GM19397 (cell line): ENCODE results near the gene SPNS3.
A peak's percentile ranks its signal among the peaks of the same experiment; 100 is the strongest.

Source experiments
- ATAC-seq: cut with Tn5 transposase; IDR thresholded peaks from one replicate; pipeline ENCODE4 v1.9.1; 2021; ENCODE audit warnings: mild to moderate bottlenecking, moderate library complexity; ENCODE audit not compliant: unreplicated experiment

SPNS3 gene

DNA sequence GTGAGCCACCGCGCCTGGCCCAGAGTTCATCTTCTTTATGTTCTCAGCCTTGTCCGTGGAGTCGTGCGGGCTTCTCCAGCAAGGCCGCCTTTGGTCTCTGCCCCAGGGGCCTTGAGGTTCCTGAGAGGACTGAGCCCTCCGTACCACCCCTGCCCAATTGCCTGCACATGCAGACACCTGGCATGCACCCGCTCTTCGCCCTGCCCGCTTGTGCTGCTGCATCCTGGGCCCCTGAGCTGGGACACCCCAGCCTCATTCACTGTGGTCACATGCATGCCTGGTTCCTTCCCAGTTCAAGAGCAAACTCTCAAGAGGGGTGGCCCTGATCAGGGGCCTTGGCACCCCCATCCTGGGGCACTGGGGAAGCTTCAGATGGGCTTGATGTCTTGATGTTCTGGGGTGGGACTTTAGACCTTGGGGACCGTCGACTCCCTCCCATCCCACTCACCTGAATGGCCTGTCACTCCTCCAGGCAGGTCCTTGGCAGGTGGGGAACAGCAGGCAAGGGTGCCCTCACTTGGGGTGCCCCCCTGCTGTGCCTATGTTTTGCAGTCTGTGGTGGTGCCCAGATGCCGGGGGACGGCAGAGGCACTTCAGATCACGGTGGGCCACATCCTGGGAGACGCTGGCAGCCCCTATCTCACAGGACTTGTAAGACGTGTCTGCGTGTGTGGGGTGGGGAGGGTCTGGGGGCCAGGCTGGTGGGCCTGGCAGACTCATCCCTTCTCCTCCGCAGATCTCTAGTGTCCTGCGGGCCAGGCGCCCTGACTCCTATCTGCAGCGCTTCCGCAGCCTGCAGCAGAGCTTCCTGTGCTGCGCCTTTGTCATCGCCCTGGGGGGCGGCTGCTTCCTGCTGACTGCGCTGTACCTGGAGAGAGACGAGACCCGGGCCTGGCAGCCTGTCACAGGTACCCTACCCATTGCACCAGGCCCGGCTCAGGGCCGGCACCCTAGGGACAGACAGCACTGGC is 52.2 kb downstream of the SPNS3 start:
- no peak for ATAC-seq

DNA sequence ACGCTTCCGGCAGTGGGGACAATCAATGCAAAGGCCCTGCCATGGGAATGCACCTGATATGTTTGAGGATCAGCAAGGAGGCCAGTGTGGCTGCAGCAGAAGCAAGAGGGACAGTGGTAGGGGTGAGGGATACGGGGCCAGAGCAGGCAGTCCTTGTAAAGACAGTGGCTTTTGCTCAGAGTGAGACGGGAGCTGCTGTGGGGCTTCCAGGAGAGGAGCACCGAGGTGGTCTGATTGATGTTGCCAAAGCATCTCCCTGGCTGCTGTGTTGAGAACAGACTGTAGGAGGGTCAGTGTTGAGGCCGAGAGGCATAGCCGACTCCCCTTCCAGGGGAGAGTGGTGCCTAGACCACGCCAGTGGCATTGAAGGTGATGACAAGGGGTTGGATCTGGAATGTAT is 53.6 kb downstream of the SPNS3 start:
- no peak for ATAC-seq

DNA sequence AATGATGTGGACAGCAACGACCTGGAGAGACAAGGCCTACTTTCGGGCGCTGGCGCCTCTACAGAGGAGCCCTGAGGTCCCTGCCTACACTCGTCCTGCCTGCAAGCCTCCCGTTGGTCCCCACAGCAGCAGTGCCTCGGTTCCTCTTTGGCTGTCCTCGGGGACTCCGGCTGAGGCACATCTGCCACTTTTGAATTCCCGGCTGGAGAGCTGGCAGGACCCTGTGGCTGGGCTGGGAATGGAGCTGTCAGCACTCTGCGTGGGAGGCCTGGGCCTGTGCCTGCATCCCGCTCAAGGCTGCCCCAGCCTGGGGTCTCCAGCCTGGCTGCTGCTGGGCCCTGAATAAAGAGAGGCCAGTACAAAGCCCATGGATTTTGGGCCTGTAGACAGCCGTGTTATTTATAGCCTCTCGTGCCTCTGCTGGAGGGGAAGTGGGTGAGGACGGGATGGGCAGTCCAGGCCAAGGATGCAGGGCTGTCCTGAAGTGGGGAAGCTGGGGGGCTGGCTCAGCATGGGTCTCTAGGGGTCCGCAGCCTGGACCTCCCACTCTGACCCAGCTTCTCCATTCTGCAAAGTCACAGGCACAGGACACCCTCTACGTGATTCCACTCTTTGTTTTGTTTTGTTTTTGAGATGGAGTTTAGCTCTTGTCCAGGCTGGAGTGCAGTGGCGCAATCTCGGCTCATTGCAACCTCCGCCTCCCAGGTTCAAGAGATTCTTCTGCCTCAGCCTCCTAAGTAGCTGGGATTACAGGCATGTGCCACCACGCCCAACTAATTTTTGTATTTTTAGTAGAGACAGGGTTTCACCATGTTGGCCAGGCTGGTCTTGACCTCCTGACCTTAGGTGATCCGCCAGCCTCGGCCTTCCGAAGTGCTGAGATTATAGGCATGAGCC is 54.3 kb downstream of the SPNS3 start:
- ATAC-seq: no peak

DNA sequence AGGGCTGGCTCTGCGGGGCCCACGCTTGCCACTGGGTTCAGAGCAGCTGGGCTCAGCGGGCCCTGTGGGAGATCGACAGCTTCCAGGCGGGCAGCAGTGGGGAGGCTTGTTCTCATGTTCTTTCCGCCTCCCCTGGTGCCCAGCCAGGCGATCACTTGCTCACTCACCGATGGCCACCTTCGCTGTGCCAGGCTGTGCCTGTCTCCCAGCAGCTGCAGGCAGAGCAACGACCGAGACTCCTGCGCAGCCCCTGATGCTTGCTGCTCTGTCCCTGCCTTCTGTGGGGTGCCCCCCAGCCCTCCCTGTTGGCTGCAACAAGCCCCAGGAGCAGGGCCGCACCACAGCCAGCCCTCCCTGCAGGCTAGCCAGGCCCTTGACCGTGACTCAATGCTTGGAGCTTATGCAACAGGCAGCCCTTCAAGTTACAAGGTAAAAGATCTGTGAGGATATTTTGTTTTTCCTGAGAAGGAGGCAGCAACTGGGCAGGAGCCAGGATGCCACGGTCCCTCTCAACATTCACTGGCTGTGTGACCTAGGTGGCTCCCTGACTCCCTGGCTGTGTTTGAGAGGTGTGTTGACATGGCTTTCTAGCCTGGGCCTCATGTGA is 55.4 kb downstream of the SPNS3 start:
- no peak for ATAC-seq

DNA sequence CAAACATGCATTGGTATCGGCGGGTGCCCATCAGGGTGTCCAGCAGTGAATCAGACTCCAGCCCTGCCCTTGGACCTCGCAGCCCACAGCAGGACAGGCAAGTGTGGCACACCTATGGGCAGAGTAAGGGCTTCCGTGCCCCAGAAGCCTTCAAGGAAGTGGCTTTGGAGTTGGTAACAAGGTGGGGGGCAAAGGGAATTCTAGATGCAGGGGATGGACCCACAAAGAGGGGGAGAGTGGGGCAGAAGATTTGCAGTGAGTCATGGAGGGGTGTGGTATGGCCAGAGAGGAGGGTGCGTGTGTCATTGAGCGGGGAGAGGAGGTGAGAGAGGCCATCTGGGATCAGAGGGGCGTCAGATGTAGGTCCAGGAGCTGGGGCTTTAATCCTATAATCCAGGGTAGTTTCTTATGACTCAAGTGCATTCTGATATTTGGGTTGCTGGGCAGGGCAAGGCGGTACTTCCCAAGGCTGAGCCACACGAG is 56.4 kb downstream of the SPNS3 start:
- ATAC-seq: no peak

DNA sequence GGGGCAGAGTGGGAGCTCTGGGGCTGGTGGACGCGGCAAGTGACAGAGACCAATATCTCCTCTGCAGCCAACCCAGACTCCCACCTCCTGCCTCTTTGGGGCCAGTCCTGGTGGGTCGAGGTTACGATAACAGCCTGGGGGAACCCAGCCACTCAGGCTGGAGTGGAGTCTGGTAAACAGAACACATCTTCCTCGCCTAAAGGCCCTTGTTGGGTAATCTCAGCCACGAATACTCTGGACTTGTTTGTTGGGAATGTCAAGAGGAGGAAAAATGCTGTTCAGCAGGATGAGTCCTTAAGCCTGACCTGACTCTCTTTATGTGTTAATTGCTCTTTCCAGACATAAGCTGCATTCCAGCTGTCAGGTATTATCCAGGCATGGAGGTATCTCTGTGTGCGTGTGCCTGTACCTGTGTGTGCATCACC is 56.9 kb downstream of the SPNS3 start:
- no peak for ATAC-seq

DNA sequence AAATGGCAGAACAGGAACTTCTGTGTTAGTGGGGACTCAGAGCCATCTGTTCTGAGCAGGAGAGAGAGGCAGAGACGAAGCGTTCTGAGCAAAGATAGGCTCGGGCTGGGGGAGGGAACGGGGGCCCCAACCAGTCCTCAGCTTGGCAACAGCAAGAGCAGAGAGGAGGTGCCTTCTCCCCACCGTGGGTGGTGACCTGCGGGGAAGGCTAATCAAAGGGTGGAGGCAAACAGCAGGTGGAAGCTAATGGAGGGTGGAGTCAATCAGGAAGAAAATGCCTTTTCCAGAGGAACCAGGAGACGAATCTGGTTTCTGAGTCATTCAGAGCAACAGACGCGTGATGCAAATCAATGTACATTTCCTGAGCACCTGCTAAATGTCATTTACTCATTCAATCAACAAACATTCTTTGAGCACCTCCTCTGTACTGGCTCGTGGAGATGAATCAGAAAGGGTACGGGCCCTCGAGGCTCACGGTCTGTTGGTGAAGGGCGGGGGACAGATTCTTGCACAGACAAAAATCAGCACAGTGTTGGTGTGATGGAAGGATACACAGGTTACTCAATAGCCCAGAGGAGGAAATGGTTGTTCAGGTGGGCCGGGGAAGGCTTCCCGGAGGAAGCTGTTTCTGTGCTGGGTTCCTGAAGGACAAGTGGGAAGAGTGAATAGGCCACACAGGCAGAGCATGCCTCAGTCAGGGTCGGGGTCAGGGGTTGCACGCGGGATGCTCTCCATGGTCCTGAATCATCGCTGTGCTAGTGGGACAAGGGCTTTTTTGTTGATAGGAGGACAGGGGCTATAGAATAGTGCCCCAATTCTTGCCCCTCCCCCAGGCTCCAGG is 59.2 kb downstream of the SPNS3 start:
- ATAC-seq: no peak

DNA sequence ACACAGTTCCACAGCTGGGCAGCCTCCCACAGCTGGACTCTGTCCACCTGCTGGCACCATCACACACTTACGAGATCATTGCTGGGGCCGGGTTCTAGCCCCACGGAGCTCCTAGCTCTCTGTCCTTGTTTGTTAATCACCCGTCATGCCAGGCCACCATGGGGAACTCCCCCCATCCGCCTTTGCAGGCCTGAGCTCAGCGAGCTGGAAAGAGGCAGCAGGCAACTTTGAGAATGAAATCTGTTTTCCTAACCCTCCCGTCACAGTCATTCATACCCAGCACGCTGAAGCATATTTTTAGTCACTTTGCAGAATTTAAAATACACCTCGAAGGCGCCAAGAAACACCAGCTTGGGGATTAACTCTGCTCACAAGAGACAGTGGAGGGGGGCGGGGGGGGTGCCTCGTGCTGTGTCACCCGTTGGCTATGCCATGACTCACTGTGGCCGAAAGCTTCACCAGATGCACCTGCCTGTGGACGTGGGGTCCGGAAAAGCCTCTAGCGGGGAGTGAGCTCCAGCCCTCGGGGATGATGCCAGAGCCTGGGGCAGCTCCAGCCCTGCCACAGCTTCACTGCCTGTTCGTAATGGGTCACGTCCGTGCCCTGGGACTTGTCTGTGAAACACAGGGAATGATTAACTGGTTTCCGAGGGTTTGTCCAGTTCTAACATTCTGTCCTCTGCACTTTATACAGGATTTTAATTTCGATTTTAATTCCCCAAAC is 63.5 kb downstream of the SPNS3 start:
- no peak for ATAC-seq

DNA sequence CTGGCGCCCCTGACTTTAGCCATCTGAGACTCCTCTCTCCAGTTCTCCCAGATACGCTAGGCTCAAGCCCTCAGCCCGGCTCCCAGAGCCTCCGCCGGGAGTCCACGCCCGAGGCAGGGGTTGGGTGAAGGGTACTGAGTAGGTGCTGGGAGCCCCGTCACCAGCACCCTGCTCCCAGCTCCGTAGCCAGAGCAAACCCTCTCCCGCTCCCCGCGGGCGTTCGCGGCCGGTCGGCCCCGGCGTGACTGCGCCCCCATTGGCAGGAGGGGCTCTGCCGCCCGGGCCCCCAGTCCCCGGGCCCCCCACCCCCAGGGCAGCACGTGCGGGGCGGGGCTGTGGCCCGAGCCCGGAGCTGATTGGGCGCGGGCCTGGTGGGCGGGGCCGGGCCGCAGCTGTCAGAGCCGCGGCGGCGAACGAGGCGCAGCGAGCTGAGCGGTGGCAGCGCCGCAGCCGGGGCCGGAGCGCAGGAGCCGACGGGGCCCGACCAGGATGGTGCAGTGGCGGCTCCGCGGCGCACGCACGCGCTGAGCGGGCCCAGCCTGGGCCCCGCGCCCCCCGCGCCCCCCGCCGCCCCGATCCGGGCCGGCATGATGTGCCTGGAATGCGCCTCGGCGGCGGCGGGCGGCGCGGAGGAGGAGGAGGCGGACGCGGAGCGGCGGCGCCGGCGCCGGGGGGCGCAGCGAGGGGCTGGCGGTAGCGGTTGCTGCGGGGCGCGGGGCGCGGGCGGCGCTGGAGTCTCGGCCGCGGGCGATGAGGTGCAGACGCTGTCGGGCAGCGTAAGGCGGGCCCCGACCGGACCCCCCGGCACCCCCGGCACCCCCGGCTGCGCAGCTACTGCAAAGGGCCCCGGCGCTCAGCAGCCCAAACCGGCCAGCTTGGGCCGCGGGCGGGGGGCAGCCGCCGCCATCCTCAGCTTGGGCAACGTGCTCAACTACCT is 65.0 kb downstream of the SPNS3 start, which contains the start of gene SPNS2:
Gene SPNS2, plus strand, starts transcription at position 421 of the 937 bp plus-strand sequence. Its CDS starts 167 bp downstream, at position 588.
- ATAC-seq: peak; percentile 65

DNA sequence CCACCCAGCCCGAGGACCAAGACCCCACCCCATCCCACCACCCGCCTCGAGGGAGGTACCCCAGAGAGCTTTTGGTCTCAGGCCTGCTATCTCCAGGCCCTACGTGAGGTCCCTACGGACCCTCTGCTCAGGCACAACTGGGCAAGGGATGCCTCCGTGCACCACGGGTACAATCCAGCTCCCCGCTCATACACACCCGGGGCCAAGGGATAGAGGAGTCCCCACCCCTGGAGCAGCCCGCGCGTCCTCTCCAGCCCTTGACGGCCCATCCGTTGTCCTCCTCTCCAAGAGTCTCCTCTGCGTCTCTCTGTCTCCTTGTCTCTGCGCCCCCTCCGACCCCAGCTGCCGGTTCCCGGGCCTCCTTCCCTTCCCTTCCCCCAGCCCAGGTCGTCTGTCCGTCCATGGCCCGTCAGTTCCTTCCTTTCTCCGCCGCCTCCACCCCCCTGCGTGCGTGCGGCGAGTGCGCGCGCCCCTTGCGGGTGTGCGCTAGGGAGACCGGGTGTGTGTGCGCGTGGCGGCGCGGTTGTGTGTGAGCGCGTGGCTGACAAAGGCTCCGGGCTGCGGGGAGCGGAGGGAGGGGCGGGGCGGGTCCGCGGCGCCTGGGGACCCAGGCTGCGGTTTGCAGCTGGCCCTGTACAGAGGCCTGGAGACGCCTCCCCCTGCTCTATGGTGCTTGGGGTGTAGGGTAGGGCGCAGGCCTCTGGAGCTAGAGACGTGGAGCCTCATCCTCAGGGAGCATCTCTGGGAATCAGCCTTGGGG is 65.9 kb downstream of the SPNS3 start:
- ATAC-seq: no peak

DNA sequence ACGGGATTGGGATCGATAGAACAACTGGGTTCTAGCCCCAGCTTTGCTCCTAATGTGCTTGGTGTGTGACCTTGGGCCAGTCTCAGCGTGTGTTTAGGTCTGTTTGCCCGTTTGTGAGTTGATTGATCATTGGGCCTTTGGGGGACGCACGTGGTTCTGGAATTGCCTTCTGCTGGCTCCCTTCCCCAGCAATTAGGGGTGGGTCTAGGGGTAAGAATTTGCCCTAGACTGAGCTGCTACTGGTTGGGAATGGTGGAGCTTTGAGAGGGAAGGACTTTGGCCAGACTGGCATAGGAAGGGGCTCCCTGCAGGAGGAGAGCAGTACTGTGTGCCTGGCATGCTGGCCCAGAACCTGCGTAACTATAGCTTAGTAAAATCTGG is 66.4 kb downstream of the SPNS3 start:
- ATAC-seq: no peak

DNA sequence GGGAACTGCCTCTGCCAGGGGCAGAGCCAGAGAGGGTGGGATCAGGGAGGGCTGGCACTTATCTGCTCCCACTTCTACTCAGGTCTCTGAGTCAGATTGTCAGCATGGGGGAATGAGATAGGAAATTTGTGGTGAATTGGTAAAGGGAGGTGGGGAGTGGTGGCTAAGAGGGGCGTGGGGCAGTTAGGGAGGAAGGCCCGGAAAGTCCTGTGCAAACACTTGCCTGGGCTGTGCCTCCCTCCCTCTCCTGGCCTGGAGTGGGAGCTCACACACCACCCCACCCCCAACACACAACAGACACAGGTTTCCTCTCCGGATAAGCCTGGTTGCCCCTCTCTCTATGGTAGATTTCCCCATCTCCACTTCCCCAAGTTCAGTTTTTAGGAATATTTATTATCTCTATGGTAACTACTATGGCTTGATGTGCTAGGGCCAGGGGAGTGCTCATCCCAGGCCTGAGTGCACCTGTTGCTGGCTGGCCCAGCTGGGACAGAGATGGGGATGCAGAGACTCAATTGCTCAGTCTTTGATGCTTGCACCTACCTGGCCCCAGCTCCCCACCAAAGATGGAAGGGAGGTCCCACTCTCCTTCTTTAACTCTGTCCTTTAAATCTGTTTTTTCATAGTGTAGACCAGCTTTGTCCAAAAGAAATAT is 67.7 kb downstream of the SPNS3 start:
- no peak for ATAC-seq

DNA sequence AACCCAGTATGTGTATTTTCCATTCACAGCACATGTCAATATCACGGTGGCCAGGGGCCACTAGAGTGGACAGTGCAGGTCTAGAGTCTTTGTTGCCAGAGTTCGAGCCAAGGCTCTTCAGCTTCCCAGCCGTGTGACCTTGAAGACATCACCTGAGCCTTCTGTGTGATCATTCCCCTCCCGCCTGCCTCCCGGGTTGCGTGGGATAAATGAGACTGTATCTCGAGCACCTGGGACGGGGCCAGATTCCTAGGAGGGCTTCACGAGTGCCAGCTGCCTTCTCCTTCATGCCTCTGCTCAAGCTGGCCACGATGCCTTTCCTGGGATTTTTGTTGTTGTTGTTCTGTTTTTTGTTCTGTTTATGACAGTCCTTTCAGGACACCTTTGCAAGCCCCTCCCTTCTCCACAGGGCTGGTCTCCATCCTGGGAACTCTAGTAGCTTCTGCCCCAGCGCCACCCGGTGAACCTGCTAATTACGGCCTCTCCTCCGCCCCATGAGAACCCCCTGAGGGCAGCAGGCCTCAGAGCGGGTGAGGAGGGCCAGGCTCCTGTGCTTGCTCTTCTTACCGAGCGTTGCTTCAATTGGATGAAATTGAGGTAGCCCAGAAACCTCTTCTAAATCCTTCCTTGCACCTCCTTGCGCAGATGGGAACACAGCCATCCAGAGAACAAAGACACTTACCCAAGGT is 68.9 kb downstream of the SPNS3 start:
- ATAC-seq: no peak

DNA sequence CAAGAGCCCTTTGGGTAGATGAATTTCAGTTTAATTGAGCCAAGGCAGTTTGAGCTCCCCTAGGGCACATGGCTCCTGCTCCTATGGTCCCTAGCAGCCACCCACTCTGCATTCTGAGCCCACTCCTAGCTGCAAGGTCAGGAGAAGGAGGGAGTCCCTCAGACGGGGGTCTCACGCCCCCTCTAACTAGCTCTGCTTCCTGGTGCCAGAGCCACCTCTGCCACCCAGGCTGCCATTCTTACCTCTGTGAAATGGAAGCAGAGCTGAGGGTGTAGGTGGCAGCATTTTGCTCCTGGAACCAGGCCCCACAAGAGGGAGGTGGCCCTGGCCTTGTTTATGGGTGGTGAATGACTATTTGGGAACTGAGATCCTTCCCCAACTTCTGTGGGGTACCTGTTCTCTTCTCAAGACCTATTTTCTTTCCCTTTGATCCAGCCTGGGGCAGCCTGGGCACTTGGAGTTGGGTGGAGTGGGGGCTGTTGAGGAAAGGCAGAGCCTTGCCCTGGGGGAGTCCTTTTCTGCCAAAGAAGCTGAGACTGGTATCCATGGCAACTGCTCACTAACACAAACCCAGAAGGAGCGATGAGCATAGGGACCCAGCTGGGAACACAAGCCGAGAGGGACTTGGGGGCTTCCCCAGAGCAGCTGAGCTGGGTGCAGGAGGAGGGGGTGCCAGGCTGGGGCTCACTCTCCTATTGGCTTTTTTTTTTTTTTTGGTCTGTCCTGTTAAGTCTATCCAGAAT is 69.7 kb downstream of the SPNS3 start:
- ATAC-seq: no peak

DNA sequence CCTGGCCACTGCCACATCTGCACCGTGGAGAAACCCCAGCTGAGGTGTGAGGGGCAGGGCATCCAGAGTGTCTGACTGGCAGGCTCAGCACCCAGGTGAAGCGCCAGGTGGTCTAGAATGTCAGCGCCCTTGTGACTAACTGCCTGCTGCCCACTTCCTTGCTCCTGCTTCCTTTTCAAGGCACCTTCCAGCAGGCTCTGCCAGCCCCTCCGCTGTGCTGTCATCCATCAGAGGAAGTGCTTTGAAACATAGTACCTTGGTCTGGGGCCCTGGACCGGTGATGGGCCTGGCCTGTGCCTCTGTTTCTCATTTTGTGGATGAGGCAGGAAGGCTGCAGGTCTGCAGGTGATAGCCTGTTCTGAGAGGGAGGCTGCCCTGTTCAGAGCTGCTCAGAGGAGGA is 70.4 kb downstream of the SPNS3 start:
- no peak for ATAC-seq

DNA sequence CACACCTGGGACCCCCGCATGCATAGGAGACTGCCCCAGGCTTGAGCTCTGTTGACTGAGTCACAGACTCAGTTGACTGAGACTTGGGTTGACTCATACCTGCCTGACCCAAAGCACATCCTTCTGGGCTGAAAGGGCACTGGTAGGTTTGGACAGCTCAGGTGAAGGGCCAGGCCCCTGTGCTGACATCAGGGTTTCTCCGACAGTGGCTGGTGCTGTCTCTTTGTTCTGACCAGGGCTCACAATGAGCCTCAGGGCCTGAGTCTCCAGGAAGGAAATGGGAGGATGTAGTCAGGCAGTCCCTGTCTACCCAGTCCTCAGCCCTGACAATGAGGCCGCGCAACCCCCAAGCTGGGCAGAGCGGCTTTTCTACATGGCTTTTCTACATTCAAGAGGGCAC is 71.4 kb downstream of the SPNS3 start:
- ATAC-seq: no peak
